Duodenal mucosa (tissue), 2 donors: ENCODE results near the gene RIMKLB.

Experiments
- H3K27ac ChIP-seq: one replicate; pipeline ENCODE4 v1.7.0; 2013; ENCODE audit warnings: low read depth, low read length
- H3K27me3 ChIP-seq, 2 donors: one replicate each; pipeline ENCODE4 v1.7.0; 2013; ENCODE audit warnings: low read length in 2 of 2, control low read depth in 1 of 2; ENCODE audit not compliant: insufficient read depth in 2 of 2, control insufficient read depth in 1 of 2
- H3K36me3 ChIP-seq, 2 donors: one replicate each; pipeline ENCODE4 v1.7.0; 2013; ENCODE audit warnings: low read length in 2 of 2, control low read depth in 1 of 2; ENCODE audit not compliant: insufficient read depth in 2 of 2, control insufficient read depth in 1 of 2
- H3K4me1 ChIP-seq, 2 donors: one replicate each; pipeline ENCODE4 v1.7.0; 2013; ENCODE audit warnings: low read length in 2 of 2, control low read depth in 1 of 2; ENCODE audit not compliant: insufficient read depth in 2 of 2, control insufficient read depth in 1 of 2
- H3K4me3 ChIP-seq, 2 donors: one replicate each; pipeline ENCODE4 v1.7.0; 2013; ENCODE audit warnings: low read length in 2 of 2, low read depth in 1 of 2
- H3K9ac ChIP-seq, 2 donors: one replicate each; pipeline ENCODE4 v1.7.0; 2013; ENCODE audit warnings: low read length in 2 of 2, low read depth in 1 of 2
- H3K9me3 ChIP-seq, 2 donors: one replicate each; pipeline ENCODE4 v1.7.0; 2013; ENCODE audit warnings: low read length in 2 of 2, control low read depth in 1 of 2; ENCODE audit not compliant: control insufficient read depth in 1 of 2

Gene RIMKLB

GRCh38 chr12:8668441-8668840 is 29.4 kb upstream of the RIMKLB start:
- H3K36me3 ChIP-seq = no peaks in the 10 kb centered on the region
- H3K27ac ChIP-seq = no peak overlapping the region
- no peaks in the 10 kb centered on the region for H3K4me1 ChIP-seq
- no peaks in the 10 kb centered on the region for H3K27me3 ChIP-seq
- no peaks in the 10 kb centered on the region for H3K9me3 ChIP-seq
- H3K9ac ChIP-seq = no peak overlapping the region
- no peak overlapping the region for H3K4me3 ChIP-seq

- no peaks in the 10 kb centered on the region for H3K27me3 ChIP-seq
- no peaks in the 10 kb centered on the region for H3K4me1 ChIP-seq
- no peaks in the 10 kb centered on the region for H3K9me3 ChIP-seq
- no peak overlapping the region for H3K9ac ChIP-seq
- no peak overlapping the region for H3K4me3 ChIP-seq
- H3K27ac ChIP-seq = no peak overlapping the region
- no peaks in the 10 kb centered on the region for H3K36me3 ChIP-seq
Observed at GRCh38 chr12:8672381-8672780, 25.4 kb upstream of the RIMKLB start.

- no peaks in the 10 kb centered on the region for H3K9me3 ChIP-seq
- H3K4me1 ChIP-seq = no peaks in the 10 kb centered on the region
- no peak overlapping the region for H3K4me3 ChIP-seq
- no peaks in the 10 kb centered on the region for H3K27me3 ChIP-seq
- H3K27ac ChIP-seq = no peak overlapping the region
- no peak overlapping the region for H3K9ac ChIP-seq
- no peaks in the 10 kb centered on the region for H3K36me3 ChIP-seq
Observed at GRCh38 chr12:8675591-8676036, 22.2 kb upstream of the RIMKLB start.

- Histone ChIP-seq H3K4me1 (no peaks in the 10 kb centered on the region), H3K9ac (no peak overlapping the region), H3K27ac (no peak overlapping the region), H3K4me3 (no peak overlapping the region), H3K36me3 (no peaks in the 10 kb centered on the region), H3K27me3 (no peaks in the 10 kb centered on the region), H3K9me3 (no peaks in the 10 kb centered on the region)
Observed at GRCh38 chr12:8676651-8677050, 21.1 kb upstream of the RIMKLB start.

GRCh38 chr12:8677362-8677761 is 20.4 kb upstream of the RIMKLB start:
- Histone ChIP-seq H3K27me3 (no peaks in the 10 kb centered on the region), H3K4me1 (peaks cover 0 to 3% of the 10 kb centered on the region in 2 donors), H3K9ac (no peak overlapping the region), H3K27ac (no peak overlapping the region), H3K36me3 (no peaks in the 10 kb centered on the region), H3K9me3 (no peaks in the 10 kb centered on the region), H3K4me3 (no peak overlapping the region)

- Histone ChIP-seq H3K4me3 (no peak overlapping the region), H3K27me3 (no peaks in the 10 kb centered on the region), H3K27ac (no peak overlapping the region)
Observed at GRCh38 chr12:8678661-8679111, 19.1 kb upstream of the RIMKLB start.

GRCh38 chr12:8680533-8680932 is 17.3 kb upstream of the RIMKLB start:
- H3K4me1 ChIP-seq = peaks cover 0 to 3% of the 10 kb centered on the region in 2 donors
- H3K9me3 ChIP-seq = no peaks in the 10 kb centered on the region
- H3K4me3 ChIP-seq = no peak overlapping the region
- H3K36me3 ChIP-seq = no peaks in the 10 kb centered on the region
- no peaks in the 10 kb centered on the region for H3K27me3 ChIP-seq
- no peak overlapping the region for H3K9ac ChIP-seq
- H3K27ac ChIP-seq = no peak overlapping the region

More at GRCh38 chr12:8678661-8679111, 19.1 kb upstream of the RIMKLB start:
- no peaks in the 10 kb centered on the region for H3K9me3 ChIP-seq
- H3K4me1 ChIP-seq = peaks cover 0 to 3% of the 10 kb centered on the region in 2 donors
- no peaks in the 10 kb centered on the region for H3K36me3 ChIP-seq
- H3K9ac ChIP-seq = no peak overlapping the region

- no peaks in the 10 kb centered on the region for H3K36me3 ChIP-seq
- peaks cover 0 to 3% of the 10 kb centered on the region in 2 donors for H3K4me1 ChIP-seq
- H3K9ac ChIP-seq = no peak overlapping the region
- no peaks in the 10 kb centered on the region for H3K9me3 ChIP-seq
- H3K27ac ChIP-seq = no peak overlapping the region
- no peaks in the 10 kb centered on the region for H3K27me3 ChIP-seq
- H3K4me3 ChIP-seq = no peak overlapping the region
Observed at GRCh38 chr12:8681129-8681884, 16.5 kb upstream of the RIMKLB start.

- H3K36me3 ChIP-seq = no peaks in the 10 kb centered on the region
- H3K4me1 ChIP-seq = peaks cover 5 to 10% of the 10 kb centered on the region in 2 donors
- no peaks in the 10 kb centered on the region for H3K9me3 ChIP-seq
- H3K27me3 ChIP-seq = no peaks in the 10 kb centered on the region
- H3K27ac ChIP-seq = no peak overlapping the region
- H3K9ac ChIP-seq = no peak overlapping the region
- H3K4me3 ChIP-seq = no peak overlapping the region
Observed at GRCh38 chr12:8685051-8685450, 12.7 kb upstream of the RIMKLB start.

- H3K9me3 ChIP-seq = no peaks in the 10 kb centered on the region
- H3K9ac ChIP-seq = no peak overlapping the region
- no peak overlapping the region for H3K4me3 ChIP-seq
- no peaks in the 10 kb centered on the region for H3K36me3 ChIP-seq
- H3K27ac ChIP-seq = no peak overlapping the region
- no peaks in the 10 kb centered on the region for H3K27me3 ChIP-seq
- peaks cover 5 to 7% of the 10 kb centered on the region in 2 donors for H3K4me1 ChIP-seq
Observed at GRCh38 chr12:8687846-8688601, 9.8 kb upstream of the RIMKLB start.
